Stimulated activated CD4-positive, alpha-beta T cell treated with anti-CD3 and anti-CD28 coated beads, TNF-alpha, amount 100 ng/mL, for 4 hours (primary cell): ENCODE results near the gene HSPA8.

Experiments used
- DNase-seq, 3 experiments: peaks; one replicate each; pipeline ENCODE4 v3.0.0-alpha.2; 2020; ENCODE audit warnings: low read depth in 3 of 3

HSPA8 gene

DNA sequence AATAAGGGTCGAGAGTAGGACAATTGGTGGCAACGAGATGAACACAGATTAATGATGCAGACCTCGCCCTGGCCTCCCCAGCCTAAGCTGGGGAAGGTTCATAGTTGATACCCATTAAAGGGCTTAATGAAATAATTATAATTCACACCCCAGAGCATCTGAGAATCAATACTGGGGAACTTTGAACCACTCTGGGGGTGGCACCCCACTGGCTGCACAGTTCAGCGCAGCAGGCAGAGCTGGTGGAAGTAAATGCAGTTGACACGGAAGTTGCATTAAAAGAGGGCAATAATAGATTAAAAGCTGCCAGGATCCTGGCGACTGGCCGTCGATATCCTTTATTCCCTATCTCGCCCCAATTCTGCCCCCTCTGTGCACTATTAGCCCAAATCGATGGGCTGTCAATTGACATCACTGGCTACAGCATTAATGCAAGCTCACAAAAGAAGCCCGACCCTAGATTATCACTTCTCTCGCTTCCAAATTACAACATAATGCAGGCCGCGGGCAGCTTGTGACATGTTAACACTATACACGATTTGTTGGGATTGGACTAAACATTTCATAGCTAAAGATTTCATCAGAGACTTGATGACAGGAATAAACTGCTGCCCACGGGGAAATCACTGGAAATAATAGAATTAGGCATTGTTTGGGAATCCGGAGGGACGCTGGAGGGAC lies 14.5 kb downstream of the HSPA8 start:
- no peak for DNase-seq

DNA sequence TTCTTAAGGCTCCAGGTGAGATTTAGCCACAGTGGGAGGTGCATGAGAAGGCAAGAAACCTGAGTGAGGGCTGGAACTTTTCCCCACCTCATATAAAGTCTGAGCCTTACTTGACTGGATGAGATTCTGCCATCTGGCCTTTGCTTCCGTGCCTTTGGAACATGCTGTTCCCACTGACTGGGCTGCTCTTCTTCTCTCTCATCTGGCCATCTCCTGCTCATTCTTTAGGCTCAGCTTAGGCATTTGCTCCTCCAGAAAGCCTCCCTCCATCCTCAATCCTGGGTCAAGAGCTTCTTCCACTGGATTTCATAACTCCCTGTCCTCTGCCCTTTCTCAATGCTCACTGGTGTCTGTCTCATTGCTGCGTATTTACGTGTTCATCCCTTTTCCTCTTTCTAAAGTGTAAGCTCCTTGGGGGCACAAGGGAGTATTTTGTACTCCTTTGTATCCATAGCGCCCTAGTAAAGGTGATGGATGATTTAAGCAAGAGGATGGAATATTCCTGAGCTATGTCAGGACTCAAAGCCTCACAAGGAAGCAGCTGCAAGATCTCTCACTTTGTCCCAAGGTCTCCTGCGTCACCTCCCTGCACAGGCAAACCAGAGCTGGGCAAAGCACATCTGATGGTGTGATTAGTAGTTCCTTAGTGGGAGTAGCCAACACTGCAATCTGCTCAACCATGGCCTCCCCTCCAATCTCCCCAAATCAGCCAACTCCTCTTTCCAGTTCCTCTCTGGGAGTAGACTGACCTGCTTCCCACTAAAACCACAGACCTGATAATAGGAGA lies 15.3 kb downstream of the HSPA8 start:
- no peak for DNase-seq

DNA sequence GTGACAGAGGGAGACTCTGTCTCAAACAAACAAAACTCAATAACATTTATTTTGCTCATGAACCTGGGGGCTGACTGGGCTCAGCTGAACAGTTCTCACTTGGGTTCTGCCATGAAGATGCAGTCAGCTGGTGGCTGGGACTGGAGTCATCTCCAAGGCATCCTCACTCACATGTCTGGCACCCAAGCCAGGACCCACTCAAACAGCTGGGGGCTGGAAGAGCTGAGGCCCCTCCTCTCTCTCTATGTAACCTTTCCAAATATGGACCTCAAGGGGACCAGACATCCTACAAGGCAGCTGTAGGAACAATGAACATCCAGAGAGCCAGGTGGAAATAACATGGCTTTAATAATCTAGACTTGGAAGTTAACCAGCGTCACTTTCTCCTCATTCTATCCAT lies 16.8 kb downstream of the HSPA8 start:
- DNase-seq: no peak

DNA sequence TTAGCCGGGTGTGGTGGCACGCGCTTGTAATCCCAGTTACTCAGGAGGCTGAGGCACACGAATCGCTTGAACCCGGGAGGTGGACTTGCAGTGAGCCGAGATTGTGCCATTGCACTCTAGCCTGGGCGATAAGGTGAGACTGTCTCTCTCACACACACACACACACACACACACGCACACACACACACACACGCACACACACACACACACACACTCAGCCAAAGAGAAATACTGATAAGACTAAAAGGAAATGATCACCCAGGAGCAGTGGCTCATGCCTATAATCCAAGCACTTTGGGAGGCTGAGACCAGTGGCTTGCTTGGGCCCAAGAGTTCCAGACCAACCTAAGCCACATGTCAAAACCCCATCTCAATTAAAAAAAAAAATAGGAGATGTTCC lies 20.8 kb downstream of the HSPA8 start:
- no peak for DNase-seq

DNA sequence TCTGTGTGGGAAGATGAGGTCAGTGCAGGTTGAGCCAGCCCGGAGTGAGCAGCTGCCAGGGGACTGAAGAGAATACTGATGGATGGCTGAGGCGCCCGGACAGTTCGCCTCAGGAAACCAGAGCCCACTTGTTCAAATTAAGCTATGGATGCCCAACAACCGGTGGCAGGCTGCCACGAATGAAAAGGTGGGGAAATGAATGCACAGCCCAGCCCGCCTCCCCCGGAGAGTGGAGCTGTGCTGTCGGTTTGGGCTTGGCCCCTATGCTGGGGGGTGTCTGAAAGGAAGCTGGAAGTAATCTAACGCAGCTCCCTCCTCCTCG lies 21.9 kb downstream of the HSPA8 start:
- no peak for DNase-seq

DNA sequence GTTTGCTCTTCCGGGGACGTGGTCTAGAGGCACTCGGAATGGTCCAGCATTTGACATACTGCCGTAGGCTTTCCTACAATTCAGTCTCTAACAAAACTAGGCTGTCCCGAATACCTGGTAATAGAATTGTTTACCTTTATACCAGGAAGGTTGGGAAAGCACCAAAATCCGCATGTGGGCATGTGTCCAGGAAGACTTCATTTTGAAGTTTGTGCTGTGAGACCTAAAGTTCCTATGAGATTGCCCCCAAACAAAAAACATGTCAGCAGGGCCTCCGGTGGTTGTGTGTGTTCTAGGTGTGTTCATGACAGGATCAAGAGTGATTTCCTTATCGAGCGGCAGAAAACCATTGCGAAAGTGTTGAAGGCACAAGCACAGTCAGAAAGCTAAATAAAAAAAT lies 26.1 kb downstream of the HSPA8 start:
- DNase-seq: no peak

DNA sequence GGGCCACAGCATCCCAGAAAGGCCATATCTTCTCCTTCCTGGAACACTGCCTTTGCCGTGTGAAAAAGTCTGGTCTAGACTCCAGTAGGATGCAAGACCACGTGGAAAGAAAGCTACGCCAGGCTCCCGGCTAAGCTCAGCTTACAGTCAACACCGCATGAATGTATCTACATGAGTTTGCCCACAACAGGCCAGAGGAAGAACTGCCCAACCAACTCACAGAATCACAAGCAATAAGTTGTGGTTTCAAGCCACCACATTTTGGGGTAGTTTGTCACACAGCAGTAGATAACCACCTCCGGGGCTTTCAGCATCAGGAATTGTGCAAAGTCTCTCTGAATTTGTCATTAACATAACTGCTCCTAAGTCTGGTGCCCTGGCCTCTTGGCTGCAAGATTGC lies 27.3 kb downstream of the HSPA8 start:
- DNase-seq: no peak

DNA sequence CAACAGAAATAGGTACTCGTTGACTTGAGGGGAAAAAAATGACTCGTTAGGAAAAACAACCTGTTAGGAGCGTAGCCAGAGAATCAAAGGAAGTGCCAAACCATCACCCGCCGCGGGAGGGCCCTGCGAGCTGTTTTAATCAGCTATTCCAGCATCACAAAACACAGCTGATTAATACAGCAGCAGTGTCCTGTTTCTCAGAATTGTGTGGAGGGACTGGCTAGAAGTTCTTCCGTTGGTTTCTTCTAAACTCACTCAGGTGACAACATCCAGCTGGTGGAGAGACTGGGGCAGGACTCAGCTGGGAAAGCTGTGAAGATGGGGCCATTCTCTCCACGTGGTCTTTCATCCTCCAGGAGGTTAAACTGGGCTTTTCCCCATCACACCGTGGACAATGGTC lies 28.0 kb downstream of the HSPA8 start:
- DNase-seq: no peak

DNA sequence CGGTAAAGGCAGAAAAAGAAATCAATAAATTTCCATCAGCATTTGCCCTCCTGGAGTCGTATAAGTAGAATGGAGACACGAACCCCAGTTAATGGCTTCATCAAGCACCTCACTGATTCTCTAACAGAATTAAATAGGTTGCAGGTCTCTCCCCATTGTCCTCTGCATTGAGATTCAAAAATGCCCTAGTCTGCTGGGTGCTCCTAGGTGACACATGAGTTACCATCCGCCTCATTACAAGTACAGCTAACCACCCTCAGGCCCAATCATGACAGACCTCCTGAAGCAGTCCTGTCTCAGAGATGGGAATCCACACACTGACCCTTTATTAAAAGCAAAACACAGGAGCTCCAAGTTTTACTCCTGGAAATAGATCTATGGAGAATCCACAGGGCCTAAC lies 31.4 kb downstream of the HSPA8 start:
- no peak for DNase-seq

DNA sequence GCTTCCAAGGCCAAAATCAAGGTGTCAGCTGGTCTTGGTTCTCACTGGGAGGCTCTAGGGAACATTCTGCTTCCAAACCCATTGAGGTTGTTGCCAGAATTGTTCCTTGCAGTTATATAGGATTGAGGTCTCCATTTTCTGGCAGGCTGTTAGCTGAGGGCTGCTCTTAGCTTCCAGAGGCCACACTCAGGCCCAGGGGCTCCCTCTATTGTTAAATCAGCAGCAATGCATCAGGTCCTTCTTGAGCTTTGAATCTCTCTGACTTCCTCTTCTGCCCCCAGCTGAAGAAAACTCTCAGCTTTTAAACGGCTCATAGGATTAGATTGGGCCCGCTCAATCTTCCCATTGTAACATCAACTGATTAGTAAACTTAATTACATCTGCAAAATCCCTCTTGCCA lies 41.0 kb downstream of the HSPA8 start:
- DNase-seq: no peak

DNA sequence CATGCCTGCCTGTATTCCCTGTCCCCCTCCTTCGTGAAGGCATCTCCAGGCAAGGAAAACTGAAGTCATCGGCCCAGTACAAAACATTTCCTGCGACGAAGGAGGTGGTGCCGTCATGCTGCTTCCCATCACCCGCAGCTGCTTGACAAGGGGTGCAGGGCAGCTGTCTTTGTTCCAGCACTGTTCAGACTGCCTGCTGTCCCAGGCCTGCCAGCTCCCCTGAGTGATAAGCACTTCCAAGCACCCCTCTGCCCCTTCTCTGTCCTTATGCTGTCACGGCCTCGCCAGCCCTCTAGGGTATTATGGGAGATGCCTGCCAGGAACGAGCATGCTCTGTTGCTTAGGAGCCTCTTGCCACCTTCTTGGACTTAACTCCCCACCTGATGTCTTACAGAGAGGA lies 43.2 kb downstream of the HSPA8 start:
- DNase-seq: no peak

DNA sequence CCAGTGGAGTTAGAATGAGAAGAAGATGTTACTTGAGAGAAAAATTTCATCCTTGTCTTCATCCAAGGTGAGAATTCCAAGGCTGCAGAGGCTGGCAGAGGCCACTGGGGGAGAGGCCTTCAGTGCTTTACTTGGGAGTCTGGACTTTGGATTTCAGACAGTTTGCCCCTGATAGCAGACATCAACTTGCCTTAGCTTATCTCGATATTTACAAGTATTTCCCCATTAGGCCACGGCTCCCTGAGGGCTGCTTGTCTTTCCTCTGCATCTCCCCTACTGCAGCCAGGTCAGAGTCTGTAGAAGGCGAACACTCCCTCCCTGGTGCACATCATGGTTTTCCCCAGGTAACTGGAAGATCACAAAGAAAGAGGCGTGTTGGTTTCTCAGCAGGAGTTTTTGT lies 50.4 kb downstream of the HSPA8 start:
- DNase-seq: no peak
